Hypothalamus (tissue), 51 donors: Measurements from ENCODE around the gene ARHGAP22.

Experiments used
- DNase-seq, 51 donors: peaks; one replicate each; lab custom pipeline; 2025; lab: John Stamatoyannopoulos, UW

Gene ARHGAP22

GRCh38 chr10:48469516-48470020 is 135.3 kb downstream of the ARHGAP22 start:
- DNase-seq = no peak

DNA sequence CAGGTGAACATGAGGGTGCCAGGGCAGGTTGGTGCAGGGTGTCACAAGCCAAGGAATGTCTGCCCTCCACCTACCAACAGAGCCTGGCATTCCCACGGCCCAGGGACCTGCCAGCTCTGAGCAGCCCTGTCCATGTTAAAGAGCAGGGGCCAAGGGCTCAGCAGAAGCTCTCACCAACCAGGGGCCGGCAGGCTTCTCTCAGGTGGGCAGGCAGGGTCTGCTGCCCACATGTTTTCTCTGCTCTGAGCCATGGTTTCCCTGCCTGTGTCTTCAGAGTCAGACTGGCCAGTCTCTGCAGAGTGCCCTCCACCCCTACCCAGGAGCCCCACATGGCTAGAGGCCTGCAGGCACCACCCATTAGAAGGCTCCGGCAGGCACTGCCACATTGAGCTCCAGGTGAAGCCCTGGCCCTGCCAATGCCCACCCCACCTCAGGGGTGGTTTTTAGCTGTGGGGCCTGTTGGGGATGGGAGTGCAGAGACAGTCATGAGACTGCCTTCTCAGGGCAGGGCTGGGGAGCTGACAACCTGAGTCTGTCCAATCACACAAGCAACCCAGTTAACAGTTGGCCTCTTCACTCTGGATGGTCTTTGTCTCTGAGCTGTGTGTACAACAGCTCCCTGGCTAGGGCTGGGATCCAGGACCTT is 135.9 kb downstream of the ARHGAP22 start:
- DNase-seq = no peak

GRCh38 chr10:48468130-48468790 is 136.6 kb downstream of the ARHGAP22 start:
- no peak for DNase-seq

- DNase-seq = no peak
These were observed 137.2 kb downstream of the ARHGAP22 start for GRCh38 chr10:48467669-48468068.

DNA sequence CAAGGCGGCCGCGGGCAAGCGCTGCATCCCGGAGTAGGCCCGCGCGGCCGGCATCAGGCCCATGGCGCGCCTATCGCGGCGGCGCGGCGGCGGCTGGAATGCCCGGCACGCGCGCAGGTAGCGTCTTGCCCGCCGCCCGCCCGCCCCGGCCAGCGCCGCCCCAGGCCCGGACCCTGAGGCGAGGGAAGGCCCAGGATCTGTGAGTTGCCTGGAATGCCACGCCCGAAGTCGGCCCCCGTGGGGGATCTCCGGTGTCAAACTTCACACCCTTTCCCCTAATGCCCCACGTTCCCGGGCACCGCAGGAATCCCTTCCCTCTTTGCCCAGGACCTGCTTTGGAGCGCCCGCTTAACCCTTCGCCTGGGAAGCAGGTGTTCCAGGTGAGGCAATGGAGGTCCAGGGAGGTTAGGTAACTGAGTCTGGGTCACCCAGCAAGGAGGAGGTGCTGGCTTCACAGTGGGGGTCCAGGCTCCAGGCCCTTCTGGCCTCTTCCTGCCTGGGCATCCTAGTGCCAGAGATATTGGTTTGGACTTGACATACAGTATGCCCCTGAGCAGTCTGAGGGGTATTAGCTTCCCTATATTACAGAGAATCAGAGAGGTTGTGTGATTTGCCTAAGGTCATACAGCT is 138.1 kb downstream of the ARHGAP22 start:
- no peak for DNase-seq

DNA sequence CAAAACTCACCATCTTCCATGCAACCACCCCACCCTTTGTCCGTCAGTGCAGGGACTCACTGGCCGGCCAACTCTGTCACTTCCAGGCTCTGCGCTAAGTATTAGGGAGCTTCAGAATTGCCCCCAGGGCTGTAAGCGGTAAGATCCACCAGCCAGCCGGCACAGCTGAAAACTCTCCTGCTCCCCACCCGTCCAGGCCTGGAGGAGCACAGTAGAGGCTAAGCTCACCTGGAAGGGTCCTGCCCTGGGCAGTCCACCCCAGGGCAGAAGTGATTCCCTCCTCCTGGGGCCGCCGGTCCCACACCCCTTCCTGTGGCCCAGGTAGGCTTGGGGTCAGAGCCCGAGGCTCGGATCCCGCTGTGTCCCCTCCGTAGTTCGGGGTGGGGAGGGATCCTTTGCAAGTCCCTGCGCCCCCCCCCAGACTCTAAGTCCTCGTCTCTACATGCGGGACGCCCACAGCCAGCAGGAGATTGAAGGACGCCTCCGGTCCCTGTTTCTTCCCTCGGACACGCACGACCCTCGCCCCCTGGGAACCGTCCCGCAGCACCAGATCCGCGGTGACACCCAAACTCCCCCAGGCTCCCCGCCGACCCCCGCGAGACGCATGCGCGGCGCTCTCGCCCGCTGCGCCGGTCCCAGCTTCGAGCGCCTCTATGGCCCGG is 138.9 kb downstream of the ARHGAP22 start:
- no peak for DNase-seq

DNA sequence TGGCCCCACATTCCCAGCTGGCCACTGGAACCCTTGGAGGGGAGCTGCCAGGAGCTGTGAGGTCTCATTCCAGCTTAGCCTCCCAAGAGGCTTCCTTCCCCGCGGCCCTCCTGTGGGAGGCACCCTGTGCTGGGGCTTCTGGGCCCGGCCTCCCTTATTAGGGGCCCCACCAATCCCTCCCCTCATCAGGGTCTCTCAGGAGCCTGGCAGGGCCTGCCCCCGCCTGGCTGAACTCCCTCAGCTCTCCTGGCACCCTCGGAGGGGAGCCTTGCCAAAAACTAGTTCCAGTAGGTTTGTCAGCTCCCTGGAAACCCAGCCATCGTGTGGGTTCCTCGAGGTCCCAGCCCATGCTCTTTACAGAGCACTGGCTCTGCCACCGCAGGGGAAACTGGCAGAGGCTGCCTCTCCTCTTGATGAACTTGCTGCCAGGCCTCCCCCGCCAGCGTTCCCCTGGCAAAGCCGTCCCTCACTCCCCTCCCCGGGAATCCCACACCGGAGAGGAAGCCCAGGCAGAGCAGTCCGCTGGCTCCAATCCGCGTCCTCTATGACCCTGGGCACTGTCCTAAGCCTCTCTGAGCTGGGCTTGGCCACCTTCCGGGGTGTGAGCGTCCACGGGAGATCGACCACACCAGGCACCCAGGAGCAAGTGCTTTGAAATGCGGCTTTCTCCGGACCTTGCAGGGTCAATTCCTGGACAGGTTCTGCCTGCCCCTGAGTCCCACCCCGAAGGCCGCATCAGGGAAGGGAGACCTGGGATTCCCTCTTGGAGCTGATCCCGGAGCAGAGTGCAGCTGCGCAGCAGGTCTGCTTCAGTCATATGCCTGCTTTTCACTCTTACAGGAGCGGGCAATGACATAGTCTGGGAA is 139.8 kb downstream of the ARHGAP22 start:
- DNase-seq = peak in 36 of 51 donors; percentile 11 to 80 (median 54)

- no peak for DNase-seq
These were observed 140.6 kb downstream of the ARHGAP22 start for GRCh38 chr10:48464121-48464870.

DNA sequence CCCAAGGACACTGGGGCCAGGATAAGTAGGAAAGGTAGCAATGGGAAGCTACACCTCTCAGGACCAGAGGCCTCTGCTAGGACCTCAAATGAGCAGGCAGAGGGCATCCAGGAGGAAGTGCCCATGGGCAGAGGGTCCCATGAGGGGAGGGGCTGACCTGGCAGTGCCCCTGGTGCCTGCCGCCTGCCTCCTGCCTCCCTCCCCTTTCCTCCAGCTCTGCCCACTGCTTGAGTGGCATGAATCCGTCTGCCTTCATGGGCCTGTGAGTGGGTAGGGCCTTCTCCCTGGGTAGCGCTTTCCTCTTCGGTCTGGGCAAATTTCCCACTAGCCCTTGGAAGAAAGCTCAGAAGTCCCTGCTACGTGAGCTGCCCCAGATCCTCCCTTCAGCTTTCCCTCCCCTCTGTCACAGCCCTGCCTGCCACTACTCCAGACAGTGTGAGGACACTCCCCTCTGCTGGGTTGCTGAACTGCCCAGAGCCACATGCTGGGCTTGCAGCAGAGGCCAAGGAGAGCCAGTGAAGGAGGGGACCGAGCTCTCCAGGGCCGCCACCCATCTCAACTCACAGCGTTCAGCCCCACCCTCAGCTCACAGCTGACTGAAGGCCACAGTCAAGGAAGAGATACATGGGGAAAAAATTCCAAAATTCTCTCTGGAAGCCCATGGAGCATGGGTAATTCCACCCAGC is 141.4 kb downstream of the ARHGAP22 start:
- no peak for DNase-seq

- DNase-seq = no peak
These were observed 142.3 kb downstream of the ARHGAP22 start for GRCh38 chr10:48462482-48463020.

DNA sequence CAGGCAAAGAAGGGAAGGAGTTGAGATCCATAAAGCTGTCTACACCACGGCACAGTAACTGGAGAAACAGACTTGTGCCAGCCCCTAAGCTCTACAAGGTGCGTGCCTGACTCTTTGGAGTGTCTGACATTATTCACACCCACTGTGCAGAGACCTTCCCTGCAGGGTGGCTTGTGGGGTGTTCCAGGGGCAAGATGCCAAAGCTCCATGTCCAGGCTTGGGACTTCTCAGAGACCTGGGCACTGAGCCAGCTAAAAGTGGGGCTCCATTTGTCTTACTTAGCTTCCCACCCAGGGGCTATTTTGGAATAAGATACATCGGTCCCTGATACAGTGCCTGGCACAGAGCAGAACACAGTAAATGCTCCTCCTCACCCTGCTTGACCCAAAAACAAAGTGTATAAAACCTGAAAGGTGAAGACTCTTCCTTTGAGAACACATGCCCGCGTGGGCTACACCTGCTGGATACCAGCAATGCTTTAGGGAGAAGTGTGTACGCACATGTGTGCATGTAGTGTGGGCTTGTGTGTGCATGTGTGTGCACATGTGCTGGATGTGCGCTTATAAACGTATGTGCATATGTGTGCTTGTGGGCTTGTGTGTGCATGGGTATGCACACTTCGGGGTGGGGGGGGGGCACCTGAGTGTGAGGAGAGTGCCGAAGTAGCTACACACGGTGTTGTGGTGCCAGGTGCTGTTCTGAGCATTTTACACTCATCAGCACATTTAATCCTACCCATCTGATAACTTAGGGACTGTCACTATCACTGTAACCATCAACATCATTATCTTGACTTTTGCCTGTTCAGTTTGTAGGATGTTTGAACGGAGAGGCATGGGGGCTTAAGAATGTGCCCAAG is 143.0 kb downstream of the ARHGAP22 start:
- no peak for DNase-seq

GRCh38 chr10:48460182-48460581 is 144.7 kb downstream of the ARHGAP22 start:
- DNase-seq = no peak

- DNase-seq = no peak
These were observed 145.4 kb downstream of the ARHGAP22 start for GRCh38 chr10:48459270-48460150.

- DNase-seq = no peak
These were observed 146.2 kb downstream of the ARHGAP22 start for GRCh38 chr10:48458662-48459048.

DNA sequence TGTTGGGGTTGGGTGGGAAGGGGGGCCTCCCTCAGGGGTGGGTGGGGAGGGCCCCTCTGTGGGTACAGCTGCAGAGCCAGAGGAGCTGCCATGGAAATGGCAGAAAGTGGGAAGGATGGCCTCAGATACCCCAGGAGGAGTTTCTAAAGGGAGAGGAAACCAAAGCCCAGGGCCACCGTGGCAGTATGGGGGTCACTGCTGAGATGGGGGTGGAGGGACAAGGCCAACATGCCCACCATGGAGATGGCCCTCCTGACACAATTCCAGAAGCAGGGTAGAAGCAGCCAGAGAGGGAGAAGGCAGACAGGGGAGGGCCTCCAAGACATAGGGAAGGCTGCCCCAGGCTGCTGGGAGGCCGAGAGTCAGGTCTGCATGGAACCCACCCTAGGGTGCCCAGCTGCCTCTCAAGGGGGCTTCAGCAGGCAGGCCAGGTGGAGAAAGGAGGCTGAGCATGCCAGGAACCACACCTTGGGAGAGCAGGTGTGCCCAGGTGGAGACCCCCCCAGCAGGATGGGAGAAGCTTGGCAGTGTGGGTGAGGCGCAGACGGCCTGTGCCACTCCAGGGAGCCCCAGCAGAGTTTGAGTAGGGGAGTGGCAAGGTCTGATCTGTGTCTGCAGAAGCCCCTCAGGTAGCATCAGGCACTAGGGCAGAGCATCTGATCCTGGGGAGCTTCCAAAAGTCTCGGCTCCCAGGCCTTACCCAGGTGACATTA is 146.8 kb downstream of the ARHGAP22 start:
- DNase-seq = no peak
